Measurements from ENCODE around the gene RAB43. TPM values are rescaled to one million over a fixed set of nuclear protein-coding genes. Genes with fewer than 3 reads are reported as not detected.

The RAB43 gene
- total RNA-seq, 1 experiment from 2014 or later, result 13.5 TPM

- TF ChIP-seq ZBTB33 (IDR thresholded peaks at IDR 0.05; ENCODE audit: extremely low read depth, insufficient replicate concordance, low read length) (no peak), ATF3 (IDR thresholded peaks at IDR 0.05) (no peak), FOSL1 (IDR thresholded peaks at IDR 0.05; ENCODE audit: low read depth) (no peak), ZNF274 (IDR thresholded peaks at IDR 0.05; ENCODE audit: low read depth, low read length) (no peak), EZH2 (IDR thresholded peaks at IDR 0.05) (no peak), TCF7L2 (IDR thresholded peaks at IDR 0.05; ENCODE audit: borderline replicate concordance, extremely low read depth, insufficient read depth, insufficient read length) (no peak), ZFX (IDR thresholded peaks at IDR 0.05) (no peak), YY1 (IDR thresholded peaks at IDR 0.05; ENCODE audit: extremely low read depth, insufficient replicate concordance, low read depth, low read length) (no peak), SP1 (IDR thresholded peaks at IDR 0.05; ENCODE audit: low read depth) (no peak)
Observed at GRCh38 chr3:129085818-129086217, 35.8 kb downstream of the RAB43 start (continued).

- Histone ChIP-seq H3K4me3 (replicated peaks in 1 of 2; ENCODE audit: low read depth in 1 of 2, low read length in 2 of 2) (no peak overlapping the region), H2AFZ (ENCODE audit: low read depth, low read length, poor library complexity, severe bottlenecking) (no peak overlapping the region), H3K79me2 (ENCODE audit: insufficient read depth, low read length) (no peaks in the 10 kb centered on the region), H4K20me1 (ENCODE audit: insufficient read depth) (no peaks in the 10 kb centered on the region), H3K27ac (ENCODE audit: low read depth, low read length) (no peak overlapping the region), H3K4me1 (ENCODE audit: control insufficient read depth in 1 of 2, insufficient read depth in 2 of 2, low read length in 2 of 2) (no peaks in the 10 kb centered on the region), H3K4me2 (ENCODE audit: low read length) (no peak overlapping the region), H3K9me3 (ENCODE audit: control insufficient read depth in 1 of 2, insufficient read depth in 1 of 2, low read depth in 1 of 2, low read length in 2 of 2) (no peaks in the 10 kb centered on the region), H3K27me3 (ENCODE audit: insufficient read depth, low read length) (no peaks in the 10 kb centered on the region), H3K9me2 (ENCODE audit: insufficient read depth) (no peaks in the 10 kb centered on the region), H3K36me3 (ENCODE audit: control insufficient read depth in 1 of 2, insufficient read depth in 2 of 2, low read length in 2 of 2) (no peaks in the 10 kb centered on the region), H3K9ac (ENCODE audit: low read length) (no peak overlapping the region)
- ChIA-PET CTCF (no interaction called here), RAD21 (ENCODE audit: low non-redundant PET in 1 of 2, low total read pairs in 2 of 2, uncharacterized antibody in 2 of 2, unreplicated experiment in 2 of 2) (no interaction called here), POLR2A (no interaction called here)
- ATAC-seq, result no peak
- intact Hi-C loops (cut with micrococcal nuclease), result no loop called here
- DNase-seq (ENCODE audit: low read depth, low spot score), result no peak
- no TSS peak for BruUV-seq (replicated peaks)
- TF ChIP-seq ATF3 (IDR thresholded peaks at IDR 0.05), result no peak
- no peak for TF ChIP-seq EZH2phosphoT487 (IDR thresholded peaks at IDR 0.05; ENCODE audit: borderline replicate concordance)
- no peak for TF ChIP-seq CTCF (IDR thresholded peaks at IDR 0.05 in 2 of 3, conservative IDR thresholded peaks at IDR 0.05 in 1 of 3; ENCODE audit: borderline replicate concordance in 1 of 3, insufficient read depth in 1 of 3, low read depth in 2 of 3, low read length in 2 of 3)
- TF ChIP-seq ZNF274 (IDR thresholded peaks at IDR 0.05; ENCODE audit: low read depth, low read length), result no peak
- TF ChIP-seq ZBTB33 (IDR thresholded peaks at IDR 0.05; ENCODE audit: extremely low read depth, insufficient replicate concordance, low read length), result no peak
- no peak for TF ChIP-seq REST (IDR thresholded peaks at IDR 0.05; ENCODE audit: low read depth)
- TF ChIP-seq SP1 (IDR thresholded peaks at IDR 0.05; ENCODE audit: low read depth), result no peak
Observed at GRCh38 chr3:129085165-129085715, 36.4 kb downstream of the RAB43 start.
